HepG2 (cell line): ENCODE results near the gene NCCRP1. TPM values are rescaled to one million over a fixed set of nuclear protein-coding genes. Genes with fewer than 3 reads are reported as not detected.

Experiments used
- ATAC-seq: fragments of 200-7000 bp; cut with Tn5 transposase; 3 replicates; pipeline ENCODE4 v1.9.1; 2020; ENCODE audit warnings: mild to moderate bottlenecking, moderate library complexity
- BruUV-seq: library from RNA; stranded (reverse); fragments of 400-500 nt; replicated peaks from 2 replicates; lab custom pipeline; 2021; lab: Mats Ljungman, UMichigan
- CTCF ChIA-PET: fragments of 300-600 bp; formaldehyde crosslinking; extraction: SDS; loops from one replicate; lab custom pipeline; 2021; ENCODE audit warnings: low total read pairs, inconsistent platforms, low intra/inter-chr PET ratio; lab: Yijun Ruan, JAX
- POLR2A ChIA-PET: fragments of 350-600 bp; sonication (Branson Sonifier 250); formaldehyde crosslinking; loops from one replicate; lab custom pipeline; 2020; ENCODE audit warnings: antibody characterized with exemption, inconsistent platforms; lab: Yijun Ruan, JAX
- DNase-seq: peaks from one replicate; pipeline ENCODE4 v3.0.0-alpha.2; 2015; ENCODE audit warnings: low spot score
- FAIRE-seq: peaks from 3 replicates; lab custom pipeline; 2011; peaks lifted over from hg19 to GRCh38; lab: Jason Lieb, UNC
- H2AFZ ChIP-seq: one replicate; pipeline ENCODE4 v1.6.1; 2011; ENCODE audit warnings: low read length, inconsistent platforms
- H3K27ac ChIP-seq: fragments of 300-600 bp; 3 replicates; pipeline ENCODE4 v1.8.0; 2011; ENCODE audit warnings: mixed run types, mild to moderate bottlenecking, mixed read lengths, low read length, inconsistent platforms; ENCODE audit not compliant: insufficient read depth; ENCODE audit errors: extremely low read length
- H3K27me3 ChIP-seq, 2 experiments: fragments of 200-600 bp in 1 of 2; 2 replicates in 1 of 2; 3 replicates in 1 of 2; pipeline versions ENCODE4 v1.6.0 to v1.8.0; 2011; ENCODE audit warnings: low read length in 2 of 2, mild to moderate bottlenecking in 2 of 2, moderate library complexity in 2 of 2, inconsistent platforms in 1 of 2; ENCODE audit not compliant: insufficient read depth in 2 of 2, control insufficient read depth in 1 of 2
- H3K36me3 ChIP-seq, 2 experiments: fragments of 200-600 bp in 1 of 2; replicated peaks in 1 of 2; 2 replicates in 1 of 2; 3 replicates in 1 of 2; pipeline versions ENCODE4 v1.5.1 to v1.8.0; 2011; ENCODE audit warnings: low read length in 2 of 2, inconsistent platforms in 1 of 2; ENCODE audit not compliant: insufficient read depth in 2 of 2, control insufficient read depth in 1 of 2
- H3K4me1 ChIP-seq: 2 replicates; pipeline ENCODE4 v1.5.1; 2012; ENCODE audit warnings: low read length, inconsistent platforms; ENCODE audit not compliant: insufficient read depth
- H3K4me2 ChIP-seq: 2 replicates; pipeline ENCODE4 v1.6.0; 2011; ENCODE audit warnings: low read depth, low read length, inconsistent platforms
- H3K4me3 ChIP-seq, 3 experiments: fragments of 200-600 bp in 1 of 3; sonication (generic), shearing (Covaris generic) in 1 of 3; replicated peaks in 1 of 3; 2 replicates each; pipeline ENCODE4 v1.5.1; 2011 to 2016; ENCODE audit warnings: low read length in 3 of 3, inconsistent platforms in 2 of 3, low read depth in 2 of 3, mild to moderate bottlenecking in 2 of 3, control low read depth in 1 of 3, mixed read lengths in 1 of 3; ENCODE audit not compliant: insufficient read depth in 1 of 3
- H3K79me2 ChIP-seq: one replicate; pipeline ENCODE4 v1.6.1; 2011; ENCODE audit warnings: low read length, inconsistent platforms; ENCODE audit not compliant: insufficient read depth
- H3K9ac ChIP-seq: 2 replicates; pipeline ENCODE4 v1.6.0; 2011; ENCODE audit warnings: mild to moderate bottlenecking, low read depth, low read length, inconsistent platforms; ENCODE audit not compliant: insufficient read depth
- H3K9me3 ChIP-seq: 2 replicates; pipeline ENCODE4 v1.5.1; 2012; ENCODE audit warnings: mild to moderate bottlenecking, low read length
- H4K20me1 ChIP-seq: 2 replicates; pipeline ENCODE4 v1.6.0; 2011; ENCODE audit warnings: inconsistent platforms, mild to moderate bottlenecking, low read length, moderate library complexity; ENCODE audit not compliant: insufficient read depth
- CEBPB ChIP-seq: IDR thresholded peaks from 2 replicates; pipeline ENCODE4 v1.6.1; 2011; ENCODE audit warnings: low read depth, low read length, improper control_type of control experiment, borderline replicate concordance
- DRAP1 ChIP-seq: IDR thresholded peaks from 2 replicates; pipeline ENCODE4 v1.6.1; 2016; ENCODE audit warnings: missing genetic modification reagents, missing compliant biosample characterization
- TRIM24 ChIP-seq: sonication (generic); formaldehyde crosslinking; IDR thresholded peaks from 2 replicates; pipeline ENCODE4 v1.8.0; 2022; ENCODE audit warnings: mild to moderate bottlenecking, missing genetic modification reagents
- ZFP36 ChIP-seq: fragments of 150-350 bp; IDR thresholded peaks from 2 replicates; pipeline ENCODE4 v1.6.1; 2018; ENCODE audit warnings: borderline replicate concordance, low read length, low read depth; ENCODE audit not compliant: partially characterized antibody
- ZNF333 ChIP-seq: sonication (generic); formaldehyde crosslinking; IDR thresholded peaks from 2 replicates; pipeline ENCODE4 v1.4.0; 2020; ENCODE audit warnings: mild to moderate bottlenecking, missing genetic modification reagents, borderline replicate concordance
- WGBS: methylation state at CpG from one replicate; pipeline ENCODE4 v1.1.6; 2017; ENCODE audit warnings: low lambda C conversion rate; 5-methylcytosine and 5-hydroxymethylcytosine counted together
- in situ Hi-C: cut with HindIII; loops from 2 replicates; pipeline ENCODE4 v1.10.0; 2017; ENCODE audit warnings: low pct_unique_long_range_greater_than_20kb; ENCODE audit not compliant: extremely low pct_ligation_motif_present
- intact Hi-C: fragments of 100-400 bp; cut with micrococcal nuclease; formaldehyde crosslinking; loops from one replicate; pipeline ENCODE4 v1.10.0; 2022; ENCODE audit not compliant: unreplicated experiment
- polyA plus RNA-seq, 8 experiments: library from polyadenylated mRNA; depleted of rRNA in 3 of 8; stranded (reverse) in 7 of 8; unstranded in 1 of 8; fragments of >200 nt; fragmentation: Illumina TruSeq in 4 of 8; extraction: Trizol in 4 of 8; gene quantifications; 2 replicates each; pipeline versions ENCODE4 v1.2.1 to v1.2.3, GENCODE V29; 2011 to 2016; ENCODE audit warnings: low read depth in 4 of 8, missing spikeins in 1 of 8, mixed read lengths in 1 of 8; ENCODE audit not compliant: insufficient read depth in 1 of 8
- total RNA-seq, 5 experiments: library from RNA; depleted of rRNA; stranded (reverse); fragments of >200 nt; fragmentation: Illumina TruSeq; extraction: Trizol; gene quantifications; 2 replicates each; pipeline ENCODE4 v1.2.3, GENCODE V29; 2016; ENCODE audit warnings: low read depth in 1 of 5
- TF ChIP-seq, protein P1 (sequence below): sonication (generic); formaldehyde crosslinking; IDR thresholded peaks from 2 replicates; pipeline ENCODE4 v1.5.1; 2020; ENCODE audit warnings: missing genetic modification reagents, mild to moderate bottlenecking, borderline replicate concordance
- TF ChIP-seq, protein P2 (sequence below): IDR thresholded peaks from 2 replicates; pipeline ENCODE4 v1.6.1; 2012; ENCODE audit warnings: inconsistent platforms

NCCRP1 gene
- total and polyA plus RNA-seq, 2 of the 13 experiments (the other 11 are each of a cell fraction or from before 2014, with no cell fraction given), result not detected

- peaks cover 17% of the 10 kb centered on the region for H3K4me1 ChIP-seq
- no TSS peak for BruUV-seq
- WGBS, result 39% methylated on average over 6 of the region's 6 CpGs
- intact Hi-C loops (loop anchor here (10.0 kb wide), 1 partner anchor 224 kb away; no protein-coding TSS in a partner anchor), in situ Hi-C loops (no loop called here)
- H3K36me3 ChIP-seq, result no peaks in the 10 kb centered on the region
- ATAC-seq (no peak), FAIRE-seq (no peak), DNase-seq (no peak)
- H3K27ac ChIP-seq, result no peak overlapping the region
- ChIA-PET POLR2A (no interaction called here), CTCF (interaction anchor here (2.9 kb wide), 1 partner anchor 66 kb away, joined by 25 read pairs; no protein-coding TSS in a partner anchor)
- H4K20me1 ChIP-seq, result no peaks in the 10 kb centered on the region
- H3K27me3 ChIP-seq, result peaks cover 0 to 11% of the 10 kb centered on the region in 2 experiments; a peak in 1 of 5 replicates
- no peaks in the 10 kb centered on the region for H3K79me2 ChIP-seq
- H3K9ac ChIP-seq, result no peak overlapping the region
- TF ChIP-seq ZFP36, result peak; percentile 49
- no peak for TF ChIP-seq TRIM24 (CRISPR knock-in tag)
- no peak for TF ChIP-seq ZNF333 (CRISPR knock-in tag)
- no peak overlapping the region for H3K4me2 ChIP-seq
- H3K4me3 ChIP-seq, result no peak overlapping the region
- no peaks in the 10 kb centered on the region for H3K9me3 ChIP-seq
- no peak overlapping the region for H2AFZ ChIP-seq
Observed at GRCh38 chr19:39188960-39189359, 7.8 kb upstream of the NCCRP1 start.

- Histone ChIP-seq H3K27me3 (peaks cover 0 to 18% of the 10 kb centered on the region in 2 experiments; a peak in 2 of 5 replicates), H3K4me2 (no peak overlapping the region), H2AFZ (no peak overlapping the region), H3K27ac (no peak overlapping the region), H3K9me3 (no peaks in the 10 kb centered on the region), H3K4me3 (no peak overlapping the region), H3K79me2 (no peaks in the 10 kb centered on the region), H3K4me1 (peaks cover 21% of the 10 kb centered on the region), H3K36me3 (no peaks in the 10 kb centered on the region), H3K9ac (no peak overlapping the region), H4K20me1 (no peaks in the 10 kb centered on the region)
- FAIRE-seq (no peak), DNase-seq (no peak), ATAC-seq (no peak)
- in situ Hi-C loops (no loop called here), intact Hi-C loops (no loop called here)
- BruUV-seq, result no TSS peak
- ChIA-PET POLR2A (no interaction called here), CTCF (no interaction called here)
- TF ChIP-seq, protein P1, sequence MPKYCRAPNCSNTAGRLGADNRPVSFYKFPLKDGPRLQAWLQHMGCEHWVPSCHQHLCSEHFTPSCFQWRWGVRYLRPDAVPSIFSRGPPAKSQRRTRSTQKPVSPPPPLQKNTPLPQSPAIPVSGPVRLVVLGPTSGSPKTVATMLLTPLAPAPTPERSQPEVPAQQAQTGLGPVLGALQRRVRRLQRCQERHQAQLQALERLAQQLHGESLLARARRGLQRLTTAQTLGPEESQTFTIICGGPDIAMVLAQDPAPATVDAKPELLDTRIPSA (CRISPR knock-in tag), result no peak
- TF ChIP-seq DRAP1 (CRISPR knock-in tag), result no peak
- 0 out of 2 replicates have a peak, but pooled peaks have one; percentile 5 for TF ChIP-seq CEBPB
- TF ChIP-seq, protein P2, sequence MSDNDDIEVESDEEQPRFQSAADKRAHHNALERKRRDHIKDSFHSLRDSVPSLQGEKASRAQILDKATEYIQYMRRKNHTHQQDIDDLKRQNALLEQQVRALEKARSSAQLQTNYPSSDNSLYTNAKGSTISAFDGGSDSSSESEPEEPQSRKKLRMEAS, result no peak
- 5% methylated on average over 11 of the region's 11 CpGs for WGBS
Observed at GRCh38 chr19:39190768-39191167, 6.0 kb upstream of the NCCRP1 start.
